Umbilical cord (tissue), 2 donors: Measurements from ENCODE around the gene HAGH. TPM values are rescaled to one million over a fixed set of nuclear protein-coding genes. Genes with fewer than 3 reads are reported as not detected.
A peak's percentile ranks its signal among the peaks of the same experiment; 100 is the strongest.

ENCODE experiments used
- DNase-seq: peaks from one replicate; pipeline ENCODE4 v3.0.0-alpha.2; 2015; ENCODE audit warnings: low spot score
- total RNA-seq: library from RNA; depleted of rRNA; stranded (reverse); fragments of >200 nt; gene quantifications from one replicate; pipeline ENCODE4 v1.2.3, GENCODE V29; 2014; ENCODE audit warnings: low replicate concordance; ENCODE audit not compliant: insufficient read depth

Gene HAGH
- total RNA-seq, 1 donor from 2014 or later, result 34.4 TPM

GRCh38 chr16:1787322-1788094 lies 39.1 kb downstream of the HAGH start:
- DNase-seq, result no peak

- no peak for DNase-seq
Measured at GRCh38 chr16:1787056-1787321, 39.6 kb downstream of the HAGH start.

- no peak for DNase-seq
Measured at GRCh38 chr16:1786242-1787055, 40.2 kb downstream of the HAGH start.

GRCh38 chr16:1785846-1786170 lies 40.8 kb downstream of the HAGH start:
- no peak for DNase-seq

GRCh38 chr16:1784977-1785845 lies 41.4 kb downstream of the HAGH start:
- DNase-seq, result no peak

- DNase-seq, result peak; percentile 100
Measured at GRCh38 chr16:1782408-1783264, 44.0 kb downstream of the HAGH start, which contains the start of the genes NUBP2 and SPSB3. Gene NUBP2, plus strand, starts transcription at chr16:1782960. Its CDS starts 61 bp downstream, at chr16:1783021. Gene SPSB3, minus strand, starts transcription at chr16:1782571. Its CDS starts 1,088 bp downstream, at chr16:1781483.

GRCh38 chr16:1781758-1782407 lies 44.7 kb downstream of the HAGH start:
- no peak for DNase-seq

- DNase-seq, result no peak
Measured at GRCh38 chr16:1781254-1781653, 45.4 kb downstream of the HAGH start.

GRCh38 chr16:1780677-1781072 lies 46.0 kb downstream of the HAGH start:
- DNase-seq, result no peak

GRCh38 chr16:1779741-1780676 lies 46.6 kb downstream of the HAGH start:
- no peak for DNase-seq

- DNase-seq, result no peak
Measured at GRCh38 chr16:1779234-1779701, 47.4 kb downstream of the HAGH start.

GRCh38 chr16:1778200-1779179 lies 48.1 kb downstream of the HAGH start:
- DNase-seq, result no peak

GRCh38 chr16:1777375-1778199 lies 49.0 kb downstream of the HAGH start:
- no peak for DNase-seq

GRCh38 chr16:1776991-1777374 lies 49.6 kb downstream of the HAGH start:
- no peak for DNase-seq

- DNase-seq, result no peak
Measured at GRCh38 chr16:1776672-1776955, 50.0 kb downstream of the HAGH start.

- no peak for DNase-seq
Measured at GRCh38 chr16:1775846-1776671, 50.6 kb downstream of the HAGH start.
